OCI-LY3 (cell line): ENCODE data around the gene PRDM12.

Experiments
- H2AFZ ChIP-seq: fragments of 200-600, 300-600 bp; shearing (Covaris generic); 2 replicates; pipeline ENCODE4 v1.6.0; 2014; ENCODE audit warnings: antibody characterized with exemption, low read depth, low read length
- H3K27ac ChIP-seq: fragments of 200-600, 300-600 bp; sonication (generic); 2 replicates; pipeline ENCODE4 v1.5.1; 2014; ENCODE audit warnings: mild to moderate bottlenecking, low read length, moderate library complexity, mixed read lengths
- H3K27me3 ChIP-seq: fragments of 200-600, 300-600 bp; sonication (generic); 2 replicates; pipeline ENCODE4 v1.6.1; 2014; ENCODE audit warnings: low read depth, low read length, mixed read lengths
- H3K36me3 ChIP-seq: fragments of 200-600, 300-600 bp; sonication (generic); replicated peaks from 2 replicates; pipeline ENCODE3; 2014; ENCODE audit warnings: low read depth, low read length, mixed read lengths
- H3K4me1 ChIP-seq: fragments of 300-600, 200-600 bp; sonication (generic); 2 replicates; pipeline ENCODE4 v1.6.1; 2014; ENCODE audit warnings: low read length, mixed read lengths
- H3K4me2 ChIP-seq: fragments of 200-600, 300-600 bp; sonication (generic); 2 replicates; pipeline ENCODE4 v1.6.1; 2014; ENCODE audit warnings: low read length, mixed read lengths
- H3K4me3 ChIP-seq: fragments of 300-600, 200-600 bp; sonication (generic); 2 replicates; pipeline ENCODE4 v1.5.1; 2014; ENCODE audit warnings: antibody characterized with exemption, mild to moderate bottlenecking, low read length, moderate library complexity
- H3K79me2 ChIP-seq: fragments of 300-600, 200-600 bp; shearing (Covaris generic); 2 replicates; pipeline ENCODE4 v1.6.1; 2014; ENCODE audit warnings: mild to moderate bottlenecking, low read length, mixed read lengths
- H3K9ac ChIP-seq: fragments of 300-600, 200-600 bp; shearing (Covaris generic); 2 replicates; pipeline ENCODE4 v1.6.0; 2014; ENCODE audit warnings: mild to moderate bottlenecking, low read length, moderate library complexity
- H3K9me3 ChIP-seq: fragments of 200-600, 300-600 bp; shearing (Covaris generic); 2 replicates; pipeline ENCODE4 v1.6.1; 2014; ENCODE audit warnings: low read length, mixed read lengths; ENCODE audit not compliant: insufficient read depth
- H4K20me1 ChIP-seq: fragments of 200-600, 300-600 bp; sonication (generic); 2 replicates; pipeline ENCODE4 v1.6.1; 2016; ENCODE audit warnings: low read length, mixed read lengths; ENCODE audit not compliant: insufficient read depth
- CTCF ChIP-seq: fragments of 200-600, 300-600 bp; sonication (generic); IDR thresholded peaks from 2 replicates; pipeline ENCODE4 v1.5.1; 2014; ENCODE audit warnings: antibody characterized with exemption, low read length, low read depth
- EZH2phosphoT487 ChIP-seq: fragments of 200-600 bp; shearing (Covaris generic); IDR thresholded peaks from 2 replicates; pipeline ENCODE4 v1.6.1; 2018; ENCODE audit warnings: antibody characterized with exemption, mixed run types, low read depth

Gene PRDM12

GRCh38 chr9:130692321-130692720 is 27.9 kb downstream of the PRDM12 start:
- Histone ChIP-seq H2AFZ (no peak overlapping the region), H3K4me3 (no peak overlapping the region), H3K27ac (no peak overlapping the region)

DNA sequence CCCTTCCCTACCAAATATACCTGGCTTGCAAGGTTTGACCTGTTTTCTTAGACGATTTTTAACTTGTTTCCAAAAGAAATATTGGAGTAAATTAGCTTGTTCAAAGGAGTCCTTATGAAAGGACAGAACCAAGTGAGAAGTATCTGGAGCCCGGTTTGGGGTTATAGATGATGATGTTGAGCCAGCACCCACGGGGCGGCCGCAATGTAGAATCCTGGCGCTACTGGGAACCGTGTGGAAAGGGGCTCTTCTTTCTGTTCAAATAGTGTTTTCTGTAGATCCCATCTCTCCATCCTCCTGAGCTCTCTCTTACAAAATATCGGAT is 28.7 kb downstream of the PRDM12 start:
- Histone ChIP-seq H2AFZ (peak overlapping the region; percentile 99), H3K27ac (peak overlapping the region; percentile 41), H4K20me1 (peaks cover 23% of the 10 kb centered on the region), H3K9me3 (no peaks in the 10 kb centered on the region), H3K4me1 (peaks cover 41% of the 10 kb centered on the region), H3K4me3 (peak overlapping the region; percentile 97), H3K27me3 (no peaks in the 10 kb centered on the region), H3K9ac (peak overlapping the region; percentile 82), H3K79me2 (peaks cover 48% of the 10 kb centered on the region), H3K36me3 (peaks cover 28% of the 10 kb centered on the region), H3K4me2 (peak overlapping the region; percentile 95)
- TF ChIP-seq EZH2phosphoT487 (no peak), CTCF (no peak)

More at GRCh38 chr9:130692321-130692720, 27.9 kb downstream of the PRDM12 start:
- TF ChIP-seq EZH2phosphoT487 (no peak), CTCF (peak; percentile 10; the same call in 1 of the 2 replicates)
- peaks cover 42% of the 10 kb centered on the region for H3K79me2 ChIP-seq
- no peak overlapping the region for H3K4me2 ChIP-seq
- H3K9ac ChIP-seq = no peak overlapping the region
- H3K4me1 ChIP-seq = peaks cover 42% of the 10 kb centered on the region
- no peaks in the 10 kb centered on the region for H3K27me3 ChIP-seq
- H4K20me1 ChIP-seq = peaks cover 19% of the 10 kb centered on the region
- H3K9me3 ChIP-seq = no peaks in the 10 kb centered on the region
- H3K36me3 ChIP-seq = peaks cover 22% of the 10 kb centered on the region

GRCh38 chr9:130693426-130694191 is 29.2 kb downstream of the PRDM12 start, which contains the start of gene EXOSC2:
EXOSC2 (plus strand) TSS chr9:130693780; CDS start chr9:130693792, 12 bp downstream.
- peaks cover 28% of the 10 kb centered on the region for H4K20me1 ChIP-seq
- H3K4me3 ChIP-seq = peak within 1 kb of the TSS; percentile 97
- TF ChIP-seq EZH2phosphoT487 (no peak), CTCF (no peak)
- H3K27me3 ChIP-seq = no peaks in the 10 kb centered on the region
- H3K4me1 ChIP-seq = peaks cover 41% of the 10 kb centered on the region
- peak within 1 kb of the TSS; percentile 99 for H2AFZ ChIP-seq
- H3K36me3 ChIP-seq = peaks cover 33% of the 10 kb centered on the region
- peak within 1 kb of the TSS; percentile 98 for H3K9ac ChIP-seq
- peak within 1 kb of the TSS; percentile 95 for H3K4me2 ChIP-seq
- peaks cover 54% of the 10 kb centered on the region for H3K79me2 ChIP-seq
- no peaks in the 10 kb centered on the region for H3K9me3 ChIP-seq
- H3K27ac ChIP-seq = peak within 1 kb of the TSS; percentile 59

DNA sequence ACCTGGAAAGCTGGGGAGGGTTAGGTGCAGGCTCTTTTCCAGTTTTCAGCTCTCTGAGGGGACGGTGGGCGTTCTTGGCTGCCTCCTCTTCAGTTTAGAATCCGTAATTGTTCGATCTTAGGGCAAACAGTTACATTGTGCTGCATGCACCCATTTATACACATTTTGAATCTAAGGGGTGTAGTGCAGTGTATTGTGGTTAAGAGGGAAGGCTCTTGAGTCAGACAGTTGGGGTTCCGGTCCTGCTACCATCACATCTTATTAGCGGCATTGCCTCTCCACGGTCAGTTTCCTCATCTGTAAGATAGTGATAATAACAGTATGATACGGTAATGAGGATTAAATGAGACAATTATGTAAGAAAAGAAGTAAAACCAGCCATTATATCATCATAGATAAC is 29.8 kb downstream of the PRDM12 start:
- Histone ChIP-seq H3K79me2 (peaks cover 60% of the 10 kb centered on the region), H2AFZ (peak overlapping the region; percentile 22; the same call in 1 of the 2 replicates)

More for the DNA sequence above, 29.8 kb downstream of the PRDM12 start:
- H3K36me3 ChIP-seq = peaks cover 37% of the 10 kb centered on the region
- no peaks in the 10 kb centered on the region for H3K9me3 ChIP-seq
- peak overlapping the region; percentile 59 for H3K27ac ChIP-seq
- peak overlapping the region; percentile 80 for H3K4me2 ChIP-seq
- peak overlapping the region; percentile 98 for H3K9ac ChIP-seq
- no peak for TF ChIP-seq CTCF
- TF ChIP-seq EZH2phosphoT487 = no peak
- peaks cover 34% of the 10 kb centered on the region for H4K20me1 ChIP-seq
- peaks cover 44% of the 10 kb centered on the region for H3K4me1 ChIP-seq
- H3K27me3 ChIP-seq = no peaks in the 10 kb centered on the region
- H3K4me3 ChIP-seq = peak overlapping the region; percentile 97
